Psoas muscle (tissue), 8 donors: ENCODE results near the gene USP20. TPM values are rescaled to one million over a fixed set of nuclear protein-coding genes. Genes with fewer than 3 reads are reported as not detected.

Experiments
- ATAC-seq, 4 donors: fragments of 200-7000 bp; cut with Tn5 transposase; one replicate each; pipeline ENCODE4 v1.9.1; 2020; ENCODE audit warnings: moderate library complexity in 3 of 4, mild to moderate bottlenecking in 2 of 4
- DNase-seq, 2 donors: peaks; one replicate each; pipeline ENCODE4 v3.0.0-alpha.2; 2020
- H3K27ac ChIP-seq: fragments of 200-600 bp; one replicate; pipeline ENCODE4 v1.8.0; 2022
- H3K27me3 ChIP-seq, 3 donors: fragments of 200-600 bp in 1 of 3; one replicate each; pipeline versions ENCODE4 v1.6.1 to v1.8.0; 2013 to 2022; ENCODE audit warnings: low read length in 2 of 3, mild to moderate bottlenecking in 2 of 3, moderate library complexity in 1 of 3; ENCODE audit not compliant: insufficient read depth in 3 of 3
- H3K36me3 ChIP-seq, 2 donors: fragments of 200-600 bp in 1 of 2; one replicate each; pipeline versions ENCODE4 v1.6.1 to v1.8.0; 2013 to 2022; ENCODE audit warnings: low read depth in 1 of 2, mild to moderate bottlenecking in 1 of 2, moderate library complexity in 1 of 2; ENCODE audit not compliant: insufficient read depth in 1 of 2
- H3K4me1 ChIP-seq: fragments of 200-600 bp; one replicate; pipeline ENCODE4 v1.8.0; 2022
- H3K4me3 ChIP-seq: fragments of 200-600 bp; one replicate; pipeline ENCODE4 v1.8.0; 2022; ENCODE audit warnings: mild to moderate bottlenecking
- H3K9me3 ChIP-seq: fragments of 200-600 bp; one replicate; pipeline ENCODE4 v1.8.0; 2022
- WGBS, 3 donors: extraction: QIAGEN DNeasy Blood & Tissue Kit; methylation state at CpG; one replicate each; pipeline versions ENCODE4 v1.1.6 to v1.1.7; 2013; 5-methylcytosine and 5-hydroxymethylcytosine counted together
- intact Hi-C, 2 donors: fragments of 100-400 bp; cut with DNase I; formaldehyde crosslinking; loops; one replicate each; pipeline versions ENCODE4 v1.11.0 to v1.14.2; 2022
- polyA plus RNA-seq, 3 donors: library from polyadenylated mRNA; stranded (reverse); fragments of 200-250 nt; gene quantifications; one replicate each; pipeline ENCODE4 v1.2.3, GENCODE V29; 2013
- total RNA-seq, 4 donors: library from RNA; stranded (reverse); fragmentation: NEBNext Ultra II Directional in 2 of 4; extraction: Animal tissue kit (Norgen Biotek cat#: 25700) in 2 of 4; gene quantifications; one replicate each; pipeline versions ENCODE4 v1.2.1 to v1.2.4, GENCODE V29; 2021 to 2023
- TF ChIP-seq, protein P1 (sequence below): fragments of 200-600 bp; IDR thresholded peaks from one replicate; pipeline ENCODE4 v1.8.0; 2022; ENCODE audit warnings: antibody characterized with exemption
- donor health status: healthy with polysubstance abuse.
- donor health status: DM: no; HTN: no; CAD: no; lungs with moderate emphysema.
- donor health status: Bipolar disorder and iron deficiency.
- donor health status: healthy.
- donor health status: DM: yes; HTN: yes; CAD: no.
- donor health status: DM: no; HTN: no; CAD: no.
- donor health status: DM: no; HTN: no; CAD: no.
- donor health status: DM: yes; HTN: yes; CAD: no.

Gene USP20
- total and polyA plus RNA-seq, 7 donors: 9.5 to 18.4 (median 15.2) TPM

DNA sequence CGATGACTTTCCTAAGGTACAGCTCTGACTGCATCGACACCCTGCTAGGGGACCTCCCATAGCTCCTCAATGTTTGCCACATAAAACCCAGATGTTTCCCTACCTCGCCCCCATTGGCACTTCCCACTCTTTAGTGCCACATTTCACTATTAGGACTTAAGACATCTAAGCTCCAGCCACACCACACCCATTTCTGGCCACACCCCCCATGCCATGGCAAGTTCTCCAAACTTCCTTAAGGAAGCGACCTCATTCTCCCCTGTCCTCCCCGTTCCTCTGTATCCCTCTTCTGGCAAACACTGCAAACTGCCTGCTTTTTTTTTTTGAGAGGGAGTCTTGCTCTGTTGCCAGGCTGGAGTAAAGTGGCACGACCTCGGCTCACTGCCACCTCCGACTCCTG is 62.9 kb downstream of the USP20 start:
- intact Hi-C loops: no loop called here
- no peaks in the 10 kb centered on the region for H3K4me1 ChIP-seq
- peaks cover 9 to 65% of the 10 kb centered on the region in 2 donors for H3K36me3 ChIP-seq
- no peak overlapping the region for H3K4me3 ChIP-seq
- no peak for DNase-seq
- no peak overlapping the region for H3K27ac ChIP-seq
- H3K27me3 ChIP-seq: no peaks in the 10 kb centered on the region
- no peak for ATAC-seq
- H3K9me3 ChIP-seq: no peaks in the 10 kb centered on the region
- TF ChIP-seq, protein P1, sequence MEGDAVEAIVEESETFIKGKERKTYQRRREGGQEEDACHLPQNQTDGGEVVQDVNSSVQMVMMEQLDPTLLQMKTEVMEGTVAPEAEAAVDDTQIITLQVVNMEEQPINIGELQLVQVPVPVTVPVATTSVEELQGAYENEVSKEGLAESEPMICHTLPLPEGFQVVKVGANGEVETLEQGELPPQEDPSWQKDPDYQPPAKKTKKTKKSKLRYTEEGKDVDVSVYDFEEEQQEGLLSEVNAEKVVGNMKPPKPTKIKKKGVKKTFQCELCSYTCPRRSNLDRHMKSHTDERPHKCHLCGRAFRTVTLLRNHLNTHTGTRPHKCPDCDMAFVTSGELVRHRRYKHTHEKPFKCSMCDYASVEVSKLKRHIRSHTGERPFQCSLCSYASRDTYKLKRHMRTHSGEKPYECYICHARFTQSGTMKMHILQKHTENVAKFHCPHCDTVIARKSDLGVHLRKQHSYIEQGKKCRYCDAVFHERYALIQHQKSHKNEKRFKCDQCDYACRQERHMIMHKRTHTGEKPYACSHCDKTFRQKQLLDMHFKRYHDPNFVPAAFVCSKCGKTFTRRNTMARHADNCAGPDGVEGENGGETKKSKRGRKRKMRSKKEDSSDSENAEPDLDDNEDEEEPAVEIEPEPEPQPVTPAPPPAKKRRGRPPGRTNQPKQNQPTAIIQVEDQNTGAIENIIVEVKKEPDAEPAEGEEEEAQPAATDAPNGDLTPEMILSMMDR: no peak
- 82 to 87% (median 86%) methylated on average over 8 of the region's 8 CpGs for WGBS, 3 donors

DNA sequence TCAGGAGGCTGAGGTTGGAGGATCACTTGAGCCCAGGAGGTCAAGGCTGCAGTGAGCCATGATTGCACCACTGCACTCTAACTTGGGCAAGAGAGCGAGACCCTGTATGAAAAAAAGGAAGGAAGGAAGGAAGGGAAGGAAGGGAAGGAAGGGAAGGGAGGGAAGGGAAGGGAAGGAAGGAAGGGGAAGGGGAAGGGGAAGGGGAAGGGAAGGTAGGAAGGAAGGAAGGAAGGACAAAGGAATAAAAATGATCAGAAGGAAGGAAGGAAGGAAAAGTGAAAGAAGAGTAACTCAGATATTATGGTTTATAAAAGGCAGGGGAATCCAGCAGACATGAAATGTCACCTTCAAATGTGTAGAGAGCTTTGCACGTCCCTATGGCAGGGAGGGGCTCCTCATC is 64.4 kb downstream of the USP20 start:
- Histone ChIP-seq H3K27me3 (no peaks in the 10 kb centered on the region), H3K4me1 (no peaks in the 10 kb centered on the region), H3K4me3 (no peak overlapping the region), H3K36me3 (peaks cover 9 to 64% of the 10 kb centered on the region in 2 donors), H3K27ac (no peak overlapping the region), H3K9me3 (no peaks in the 10 kb centered on the region)
- intact Hi-C loops: no loop called here
- DNase-seq (no peak), ATAC-seq (no peak)
- 81 to 87% (median 84%) methylated on average over 2 of the region's 2 CpGs for WGBS, 3 donors
- TF ChIP-seq, protein P1: no peak

GRCh38 chr9:129900263-129901027 is 65.2 kb downstream of the USP20 start:
- no peak for ATAC-seq
- intact Hi-C loops: no loop called here
- H3K9me3 ChIP-seq: no peaks in the 10 kb centered on the region
- TF ChIP-seq, protein P1: no peak
- DNase-seq: no peak
- H3K27me3 ChIP-seq: no peaks in the 10 kb centered on the region
- WGBS, 3 donors: 92 to 93% (median 92%) methylated on average over 20 of the region's 20 CpGs
- H3K4me1 ChIP-seq: no peaks in the 10 kb centered on the region
- no peak overlapping the region for H3K27ac ChIP-seq
- H3K4me3 ChIP-seq: no peak overlapping the region
- peaks cover 7 to 62% of the 10 kb centered on the region in 2 donors for H3K36me3 ChIP-seq

DNA sequence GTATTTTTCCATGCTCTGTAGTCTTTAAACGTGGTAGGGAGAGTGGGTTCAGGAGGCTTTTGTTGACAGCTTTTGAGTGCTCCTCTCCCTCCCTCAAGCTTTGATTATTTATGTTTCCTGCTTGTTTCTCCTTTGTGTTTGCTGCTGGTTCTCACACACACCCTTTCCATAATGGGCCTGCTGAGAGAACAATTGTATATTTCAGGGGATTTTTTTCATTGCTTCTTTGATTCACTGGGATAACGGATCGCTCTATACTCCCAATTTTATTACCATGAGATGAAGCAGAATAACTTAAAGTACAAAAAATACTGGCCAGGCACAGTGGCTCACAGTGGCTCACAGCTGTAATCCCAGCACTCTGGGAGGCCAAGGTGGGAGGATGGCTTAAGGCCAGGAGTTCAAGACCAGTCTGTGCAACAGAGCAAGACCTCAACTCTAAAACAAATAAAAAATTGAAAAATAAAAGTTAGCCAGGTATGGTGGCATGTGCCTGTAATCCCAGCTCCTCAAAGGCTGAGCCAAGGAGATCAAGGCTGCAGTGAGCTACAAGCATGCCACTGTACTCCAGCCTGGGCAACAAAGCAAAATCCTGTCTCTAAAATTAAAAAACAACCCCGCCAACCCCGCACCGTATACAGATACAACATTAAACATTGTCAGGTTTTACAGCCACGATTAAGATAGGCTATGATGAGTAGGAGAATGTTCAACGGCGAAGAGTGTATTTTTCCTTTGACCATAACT is 66.9 kb downstream of the USP20 start:
- intact Hi-C loops: no loop called here
- no peak overlapping the region for H3K27ac ChIP-seq
- no peak for ATAC-seq

More for the DNA sequence above, 66.9 kb downstream of the USP20 start:
- H3K9me3 ChIP-seq: no peaks in the 10 kb centered on the region
- no peaks in the 10 kb centered on the region for H3K4me1 ChIP-seq
- 89 to 92% (median 91%) methylated on average over 9 of the region's 9 CpGs for WGBS, 3 donors
- H3K27me3 ChIP-seq: no peaks in the 10 kb centered on the region
- DNase-seq: no peak
- H3K36me3 ChIP-seq: peaks cover 6 to 72% of the 10 kb centered on the region in 2 donors
- no peak overlapping the region for H3K4me3 ChIP-seq
- TF ChIP-seq, protein P1: no peak
